ENCODE data around the gene AGBL4. TPM values are rescaled to one million over a fixed set of nuclear protein-coding genes. Genes with fewer than 3 reads are reported as not detected.
"Not testable (repeated sequence)": the region's sequence is repeated elsewhere in the genome, so short reads cannot be mapped to it uniquely, and the experiment has no call there.

Gene AGBL4
- total RNA-seq, 1 experiment from 2014 or later, result 0.33 TPM

DNA sequence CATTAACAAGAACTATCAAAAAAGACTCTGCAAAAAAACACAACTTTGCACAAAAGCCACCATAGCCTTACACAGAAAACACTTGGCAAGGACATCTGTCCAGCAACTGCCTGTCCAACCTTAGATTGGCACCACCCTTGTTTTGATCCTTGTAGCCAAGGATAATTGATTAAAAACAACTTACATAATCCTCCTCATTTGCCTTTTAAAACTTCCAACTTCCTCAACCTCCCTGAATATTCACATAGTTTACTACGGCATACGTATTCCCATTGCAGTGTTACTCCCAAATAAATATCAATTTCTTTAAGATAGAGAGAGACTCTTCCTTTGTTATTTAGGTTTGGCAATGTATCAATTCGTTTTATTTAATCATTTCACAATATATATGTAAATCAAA is 72.4 kb downstream of the AGBL4 start:
- H3K4me1 ChIP-seq (ENCODE audit: insufficient read depth, low read length), result no peaks in the 10 kb centered on the region
- intact Hi-C loops (cut with micrococcal nuclease), result no loop called here
- no peak overlapping the region for H3K4me2 ChIP-seq (ENCODE audit: low read length)
- DNase-seq (no peak), ATAC-seq (no peak)
- ChIA-PET POLR2A (ENCODE audit: unreplicated experiment) (no interaction called here), CTCF (no interaction called here)
- no peak overlapping the region for H3K27ac ChIP-seq (ENCODE audit: low read length)
- no peak overlapping the region for H2AFZ ChIP-seq (ENCODE audit: low read length)
- no peaks in the 10 kb centered on the region for H4K20me1 ChIP-seq (ENCODE audit: low read length)
- no peak overlapping the region for H3K9ac ChIP-seq (ENCODE audit: low read length)
- H3F3A ChIP-seq (ENCODE audit: low read length, unreplicated experiment), result no peaks in the 10 kb centered on the region
- BruUV-seq (replicated peaks), result no TSS peak
- H3K36me3 ChIP-seq (ENCODE audit: low read depth, low read length), result no peaks in the 10 kb centered on the region
- no peaks in the 10 kb centered on the region for H3K79me2 ChIP-seq (ENCODE audit: low read length)
- H3K9me3 ChIP-seq (ENCODE audit: low read length), result no peaks in the 10 kb centered on the region
- H3K9me2 ChIP-seq (replicated peaks; ENCODE audit: low read length), result no peaks in the 10 kb centered on the region
- TF ChIP-seq EZH2 (IDR thresholded peaks at IDR 0.05; ENCODE audit: low read length, unreplicated experiment) (no peak), EZH2phosphoT487 (IDR thresholded peaks at IDR 0.05; ENCODE audit: borderline replicate concordance, low read length) (no peak), CTCF (conservative IDR thresholded peaks at IDR 0.05; ENCODE audit: low read depth, low read length) (no peak)
- H3K4me3 ChIP-seq (ENCODE audit: low read length), result no peak overlapping the region
- H3K27me3 ChIP-seq (ENCODE audit: low read length), result no peaks in the 10 kb centered on the region

DNA sequence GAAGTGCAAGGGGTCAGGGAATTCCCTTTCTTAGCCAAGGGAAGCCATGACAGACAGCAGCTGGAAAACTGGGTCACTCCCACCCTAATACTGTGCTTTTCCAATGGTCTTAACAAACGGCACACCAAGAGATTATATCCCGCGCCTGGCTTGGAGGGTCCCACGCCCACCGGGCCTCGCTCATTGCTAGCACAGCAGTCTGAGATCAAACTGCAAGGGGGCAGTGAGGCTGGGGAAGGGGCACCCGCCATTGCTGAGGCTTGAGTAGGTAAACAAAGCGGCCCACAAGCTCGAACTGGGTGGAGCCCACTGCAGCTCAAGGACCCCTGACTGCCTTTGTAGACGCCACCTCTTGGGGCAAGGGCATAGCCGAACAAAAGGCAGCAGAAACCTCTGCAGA is 108.5 kb downstream of the AGBL4 start:
- H3K9me2 ChIP-seq (replicated peaks; ENCODE audit: low read length); CTCF ChIA-PET; H3K9me3 ChIP-seq (ENCODE audit: low read length): not testable (repeated sequence)

DNA sequence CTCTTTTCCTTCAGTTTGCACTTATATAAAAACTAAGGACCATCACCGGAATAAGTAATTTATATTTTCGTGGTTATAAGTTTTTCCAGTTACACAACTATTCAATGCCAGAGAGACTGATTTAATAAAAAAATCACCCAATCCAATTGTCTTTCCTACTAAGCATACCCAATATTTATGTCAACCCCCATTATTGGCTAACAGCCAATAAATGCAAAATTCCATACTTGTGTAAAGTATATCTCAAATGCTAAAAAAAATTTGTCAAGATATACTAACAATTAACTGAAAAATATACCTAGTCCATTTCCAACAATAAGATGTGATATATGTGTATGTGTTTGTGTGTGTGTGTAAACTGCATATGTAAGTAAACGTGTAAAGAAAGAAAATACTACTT is 117.4 kb downstream of the AGBL4 start:
- no peaks in the 10 kb centered on the region for H4K20me1 ChIP-seq (ENCODE audit: low read length)

More for the DNA sequence above, 108.5 kb downstream of the AGBL4 start:
- H4K20me1 ChIP-seq (ENCODE audit: low read length); DNase-seq; H2AFZ ChIP-seq (ENCODE audit: low read length); H3K79me2 ChIP-seq (ENCODE audit: low read length); BruUV-seq (replicated peaks); H3K4me3 ChIP-seq (ENCODE audit: low read length); H3K27ac ChIP-seq (ENCODE audit: low read length); H3K27me3 ChIP-seq (ENCODE audit: low read length); H3F3A ChIP-seq (ENCODE audit: low read length, unreplicated experiment); H3K4me1 ChIP-seq (ENCODE audit: insufficient read depth, low read length); H3K4me2 ChIP-seq (ENCODE audit: low read length); H3K9ac ChIP-seq (ENCODE audit: low read length); H3K36me3 ChIP-seq (ENCODE audit: low read depth, low read length); ATAC-seq; POLR2A ChIA-PET (ENCODE audit: unreplicated experiment); intact Hi-C loops (cut with micrococcal nuclease): not testable (repeated sequence)

More for the DNA sequence above, 117.4 kb downstream of the AGBL4 start:
- DNase-seq (no peak), ATAC-seq (no peak)
- H2AFZ ChIP-seq (ENCODE audit: low read length), result no peak overlapping the region
- no peaks in the 10 kb centered on the region for H3F3A ChIP-seq (ENCODE audit: low read length, unreplicated experiment)
- no peak overlapping the region for H3K4me3 ChIP-seq (ENCODE audit: low read length)
- intact Hi-C loops (cut with micrococcal nuclease), result no loop called here
- no peaks in the 10 kb centered on the region for H3K36me3 ChIP-seq (ENCODE audit: low read depth, low read length)
- no peak overlapping the region for H3K4me2 ChIP-seq (ENCODE audit: low read length)
- no TSS peak for BruUV-seq (replicated peaks)
- H3K27me3 ChIP-seq (ENCODE audit: low read length), result no peaks in the 10 kb centered on the region
- no peaks in the 10 kb centered on the region for H3K9me3 ChIP-seq (ENCODE audit: low read length)
- H3K9me2 ChIP-seq (replicated peaks; ENCODE audit: low read length), result no peaks in the 10 kb centered on the region
- TF ChIP-seq CTCF (conservative IDR thresholded peaks at IDR 0.05; ENCODE audit: low read depth, low read length) (no peak), EZH2phosphoT487 (IDR thresholded peaks at IDR 0.05; ENCODE audit: borderline replicate concordance, low read length) (no peak), EZH2 (IDR thresholded peaks at IDR 0.05; ENCODE audit: low read length, unreplicated experiment) (no peak)
- H3K27ac ChIP-seq (ENCODE audit: low read length), result no peak overlapping the region
- H3K9ac ChIP-seq (ENCODE audit: low read length), result no peak overlapping the region
- no peaks in the 10 kb centered on the region for H3K4me1 ChIP-seq (ENCODE audit: insufficient read depth, low read length)
- ChIA-PET POLR2A (ENCODE audit: unreplicated experiment) (no interaction called here), CTCF (no interaction called here)
- H3K79me2 ChIP-seq (ENCODE audit: low read length), result no peaks in the 10 kb centered on the region
